HFFc6 (cell line): Measurements from ENCODE around the gene SMIM7. TPM values are rescaled to one million over a fixed set of nuclear protein-coding genes. Genes with fewer than 3 reads are reported as not detected.

Experiments
- DNase-seq: peaks from one replicate; pipeline ENCODE4 v3.0.0-alpha.2; 2018
- H3K27ac Mint-ChIP-seq: 2 replicates; pipeline ENCODE4 v1.8.0; 2020; ENCODE audit warnings: mild to moderate bottlenecking, mixed read lengths
- H3K27me3 Mint-ChIP-seq: 2 replicates; pipeline ENCODE4 v1.8.0; 2021; ENCODE audit warnings: mild to moderate bottlenecking, moderate library complexity, mixed read lengths; ENCODE audit not compliant: insufficient read depth
- H3K36me3 Mint-ChIP-seq: 2 replicates; pipeline ENCODE4 v1.8.0; 2021; ENCODE audit warnings: low read depth, mixed read lengths
- H3K4me1 Mint-ChIP-seq: 2 replicates; pipeline ENCODE4 v1.8.0; 2020; ENCODE audit warnings: low read depth, mixed read lengths
- H3K4me3 Mint-ChIP-seq: 2 replicates; pipeline ENCODE4 v1.8.0; 2020; ENCODE audit warnings: mild to moderate bottlenecking, moderate library complexity, mixed read lengths
- H3K9me3 Mint-ChIP-seq: 2 replicates; pipeline ENCODE4 v1.8.0; 2020; ENCODE audit warnings: mild to moderate bottlenecking, mixed read lengths
- CTCF ChIP-seq: fragments of 200-600 bp; sonication (generic); IDR thresholded peaks from 2 replicates; pipeline ENCODE4 v1.5.0; 2021; ENCODE audit warnings: antibody characterized with exemption, mild to moderate bottlenecking
- total RNA-seq, 6 experiments: library from RNA; stranded (reverse); fragmentation: NEBNext Ultra II Directional; extraction: Animal tissue kit (Norgen Biotek cat#: 25700); gene quantifications; 2 replicates in 1 of 6; 3 replicates in 5 of 6; pipeline ENCODE4 v1.2.3, GENCODE V29; 2021

SMIM7 gene
- total RNA-seq, 6 experiments from 2014 or later: 66.2 to 74.6 (median 71.9) TPM

- Mint-ChIP-seq H3K4me3 (no peak overlapping the region), H3K9me3 (no peaks in the 10 kb centered on the region), H3K36me3 (no peaks in the 10 kb centered on the region), H3K4me1 (peaks cover 67% of the 10 kb centered on the region), H3K27me3 (no peaks in the 10 kb centered on the region), H3K27ac (no peak overlapping the region)
- no peak for DNase-seq
- TF ChIP-seq CTCF: no peak
Measured at GRCh38 chr19:16615808-16616207, 44.1 kb downstream of the SMIM7 start.

GRCh38 chr19:16614941-16615340 is 45.0 kb downstream of the SMIM7 start:
- H3K27ac Mint-ChIP-seq: no peak overlapping the region
- DNase-seq: no peak
- H3K4me3 Mint-ChIP-seq: no peak overlapping the region
- H3K36me3 Mint-ChIP-seq: no peaks in the 10 kb centered on the region
- peaks cover 62% of the 10 kb centered on the region for H3K4me1 Mint-ChIP-seq
- no peaks in the 10 kb centered on the region for H3K9me3 Mint-ChIP-seq
- TF ChIP-seq CTCF: no peak
- no peaks in the 10 kb centered on the region; the same call in 1 of the 2 replicates for H3K27me3 Mint-ChIP-seq

GRCh38 chr19:16613841-16614240 is 46.1 kb downstream of the SMIM7 start:
- H3K4me3 Mint-ChIP-seq: no peak overlapping the region
- no peak for DNase-seq
- H3K4me1 Mint-ChIP-seq: peaks cover 53% of the 10 kb centered on the region

GRCh38 chr19:16612636-16613035 is 47.3 kb downstream of the SMIM7 start:
- Mint-ChIP-seq H3K4me1 (peaks cover 65% of the 10 kb centered on the region), H3K36me3 (no peaks in the 10 kb centered on the region), H3K27ac (no peak overlapping the region), H3K4me3 (no peak overlapping the region), H3K27me3 (no peaks in the 10 kb centered on the region; the same call in 1 of the 2 replicates), H3K9me3 (no peaks in the 10 kb centered on the region)
- TF ChIP-seq CTCF: no peak
- no peak for DNase-seq

More at GRCh38 chr19:16613841-16614240, 46.1 kb downstream of the SMIM7 start:
- no peak overlapping the region for H3K27ac Mint-ChIP-seq
- no peaks in the 10 kb centered on the region for H3K9me3 Mint-ChIP-seq
- no peak for TF ChIP-seq CTCF
- no peaks in the 10 kb centered on the region for H3K36me3 Mint-ChIP-seq
- H3K27me3 Mint-ChIP-seq: no peaks in the 10 kb centered on the region; the same call in 1 of the 2 replicates

- Mint-ChIP-seq H3K27me3 (no peaks in the 10 kb centered on the region; the same call in 1 of the 2 replicates), H3K4me1 (peaks cover 55% of the 10 kb centered on the region), H3K36me3 (no peaks in the 10 kb centered on the region), H3K9me3 (no peaks in the 10 kb centered on the region), H3K4me3 (no peak overlapping the region), H3K27ac (no peak overlapping the region)
- TF ChIP-seq CTCF: no peak
- no peak for DNase-seq
Measured at GRCh38 chr19:16611121-16611520, 48.8 kb downstream of the SMIM7 start.
